H1 (cell line): ENCODE results near the gene KXD1. TPM values are rescaled to one million over a fixed set of nuclear protein-coding genes. Genes with fewer than 3 reads are reported as not detected.

ENCODE experiments used
- BRCA1 ChIP-seq: IDR thresholded peaks from 2 replicates; pipeline ENCODE4 v1.6.1; 2012; ENCODE audit warnings: low read depth, low read length, improper control_type of control experiment
- CHD2 ChIP-seq: IDR thresholded peaks from 2 replicates; pipeline ENCODE4 v1.6.1; 2012; ENCODE audit warnings: low read length, improper control_type of control experiment
- CREB1 ChIP-seq: IDR thresholded peaks from 2 replicates; pipeline ENCODE4 v1.6.1; 2012; ENCODE audit warnings: inconsistent platforms
- CTBP2 ChIP-seq: IDR thresholded peaks from 2 replicates; pipeline ENCODE4 v1.7.0; 2011; ENCODE audit warnings: borderline replicate concordance, mild to moderate bottlenecking, moderate library complexity, mixed read lengths, low read length; ENCODE audit not compliant: insufficient read depth, insufficient read length
- GABPA ChIP-seq: IDR thresholded peaks from 2 replicates; pipeline ENCODE4 v1.6.1; 2011; ENCODE audit warnings: mild to moderate bottlenecking, low read length, moderate library complexity, borderline replicate concordance; ENCODE audit not compliant: insufficient read depth
- JUN ChIP-seq: IDR thresholded peaks from 2 replicates; pipeline ENCODE4 v1.6.1; 2011; ENCODE audit warnings: low read depth, mild to moderate bottlenecking, improper control_type of control experiment, low read length
- JUND ChIP-seq: IDR thresholded peaks from 2 replicates; pipeline ENCODE4 v1.6.1; 2011; ENCODE audit warnings: mild to moderate bottlenecking, improper control_type of control experiment, low read length
- MAFK ChIP-seq: IDR thresholded peaks from 2 replicates; pipeline ENCODE4 v1.6.1; 2012; ENCODE audit warnings: low read depth, mild to moderate bottlenecking, improper control_type of control experiment, low read length
- NRF1 ChIP-seq: IDR thresholded peaks from 2 replicates; pipeline ENCODE4 v1.6.1; 2011; ENCODE audit warnings: mild to moderate bottlenecking, low read depth, low read length, improper control_type of control experiment
- RAD21 ChIP-seq, 2 experiments: IDR thresholded peaks in 1 of 2; conservative IDR thresholded peaks in 1 of 2; 2 replicates each; pipeline ENCODE4 v1.6.1; 2011; ENCODE audit warnings: low read depth in 2 of 2, low read length in 2 of 2, improper control_type of control experiment in 1 of 2, inconsistent platforms in 1 of 2, mild to moderate bottlenecking in 1 of 2, moderate library complexity in 1 of 2
- SIX5 ChIP-seq: IDR thresholded peaks from 2 replicates; pipeline ENCODE4 v1.6.1; 2011; ENCODE audit warnings: mild to moderate bottlenecking, low read depth, low read length
- SUZ12 ChIP-seq: fragments of 200-600 bp; sonication (generic); IDR thresholded peaks from 2 replicates; pipeline ENCODE4 v1.6.1; 2012; ENCODE audit warnings: mild to moderate bottlenecking, inconsistent platforms, low read length, moderate library complexity, mixed read lengths
- TBP ChIP-seq: IDR thresholded peaks from 2 replicates; pipeline ENCODE4 v1.6.1; 2011; ENCODE audit warnings: low read depth, low read length, improper control_type of control experiment
- TCF12 ChIP-seq: IDR thresholded peaks from 2 replicates; pipeline ENCODE4 v1.6.1; 2011; ENCODE audit warnings: low read depth, mild to moderate bottlenecking, low read length
- YY1 ChIP-seq: IDR thresholded peaks from 2 replicates; pipeline ENCODE4 v1.6.1; 2011; ENCODE audit warnings: low read depth, mild to moderate bottlenecking, low read length
- polyA plus RNA-seq, 7 experiments: library from polyadenylated mRNA; depleted of rRNA in 3 of 7; stranded (reverse) in 5 of 7; unstranded in 2 of 7; fragments of >200 nt in 5 of 7; fragments of 200-250 nt in 2 of 7; gene quantifications; 1 replicate in 5 of 7; 2 replicates in 1 of 7; 4 replicates in 1 of 7; pipeline versions ENCODE4 v1.2.1 to v1.2.3, GENCODE V29; 2011 to 2013; ENCODE audit warnings: missing spikeins in 2 of 7, mixed read lengths in 2 of 7
- total RNA-seq: library from RNA; stranded (reverse); fragmentation: NEBNext Ultra II Directional; extraction: Animal tissue kit (Norgen Biotek cat#: 25700); gene quantifications from 2 replicates; pipeline ENCODE4 v1.2.1, GENCODE V29; 2021

Gene KXD1
- total and polyA plus RNA-seq, 2 of the 8 experiments (the other 6 are each of a cell fraction or from before 2014, with no cell fraction given): 115 to 267 TPM

DNA sequence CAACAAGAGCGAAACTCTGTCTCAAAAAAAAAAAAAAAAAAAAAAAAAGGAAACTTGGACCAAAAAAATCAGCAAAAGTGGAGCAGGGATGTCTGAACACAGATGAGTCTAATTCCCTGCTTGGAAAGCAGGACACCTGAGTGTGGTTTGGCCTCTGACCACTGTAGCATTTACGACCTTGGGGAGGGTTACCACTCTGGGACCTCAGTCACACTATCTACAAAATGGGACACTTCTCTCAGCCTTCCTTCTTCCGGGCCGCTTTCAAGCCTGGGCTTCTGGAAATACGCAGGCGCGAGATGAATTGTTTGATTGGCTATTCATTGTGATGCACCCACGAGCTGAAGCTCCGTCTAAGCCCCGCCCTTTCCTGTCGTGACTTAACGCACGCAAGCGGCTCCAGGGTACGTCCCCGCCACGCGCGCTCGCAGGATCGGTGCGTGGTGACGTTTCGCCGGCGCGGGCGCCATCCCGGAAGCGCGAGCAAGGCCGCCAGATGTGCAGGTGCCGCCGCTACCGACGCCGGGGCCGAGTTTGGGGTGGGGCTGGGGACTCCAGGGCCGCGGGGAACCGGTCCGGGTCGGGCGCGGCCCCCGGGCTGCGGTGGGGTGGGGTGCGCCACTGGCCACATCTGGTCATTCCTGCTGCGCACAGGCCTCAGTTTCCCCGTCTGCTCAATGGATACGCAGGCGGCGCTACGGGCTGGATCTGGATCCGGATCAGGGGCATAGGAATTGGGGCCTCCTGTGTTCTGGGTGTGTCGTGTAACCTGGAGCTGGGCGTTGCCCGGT lies at the start of gene KXD1 (continued):
- TF ChIP-seq YY1 (no peak), CREB1 (peak; percentile 68), NRF1 (peak; percentile 54), JUN (no peak), SIX5 (no peak), CHD2 (no peak), TCF12 (no peak), SUZ12 (peak; percentile 41; the same call in 1 of the 2 replicates), GABPA (no peak), CTBP2 (no peak), MAFK (no peak), JUND (no peak), RAD21 (IDR thresholded peaks at IDR 0.05 in 1 of 2, conservative IDR thresholded peaks at IDR 0.05 in 1 of 2; ENCODE audit: low read depth in 2 of 2, low read length in 2 of 2) (no peak), TBP (0 out of 2 replicates have a peak, but pooled peaks have one; percentile 31), BRCA1 (no peak)
